GM21447 (cell line): Measurements from ENCODE around the gene DICER1.
"Not testable (repeated sequence)": the region's sequence is repeated elsewhere in the genome, so short reads cannot be mapped to it uniquely, and the experiment has no call there.

Experiments
- ATAC-seq: cut with Tn5 transposase; IDR thresholded peaks from one replicate; pipeline ENCODE4 v1.9.1; 2021; ENCODE audit not compliant: unreplicated experiment

Gene DICER1

GRCh38 chr14:95151561-95151960 lies 5.8 kb downstream of the DICER1 start:
- no peak for ATAC-seq

- no peak for ATAC-seq
These were observed 6.4 kb downstream of the DICER1 start for GRCh38 chr14:95150910-95151309.

GRCh38 chr14:95149441-95149840 lies 7.9 kb downstream of the DICER1 start:
- ATAC-seq: no peak

GRCh38 chr14:95147597-95147996 lies 9.7 kb downstream of the DICER1 start:
- ATAC-seq: no peak

- no peak for ATAC-seq
These were observed 11.1 kb downstream of the DICER1 start for GRCh38 chr14:95146079-95146771.

GRCh38 chr14:95144849-95145248 lies 12.5 kb downstream of the DICER1 start:
- no peak for ATAC-seq

- peak; percentile 48 for ATAC-seq
These were observed 13.3 kb downstream of the DICER1 start for GRCh38 chr14:95143808-95144620.

- ATAC-seq: no peak
These were observed 15.1 kb downstream of the DICER1 start for GRCh38 chr14:95142208-95142607.

GRCh38 chr14:95141684-95142083 lies 15.6 kb downstream of the DICER1 start:
- ATAC-seq: no peak

GRCh38 chr14:95140060-95140858 lies 17.1 kb downstream of the DICER1 start:
- ATAC-seq: no peak

- no peak for ATAC-seq
These were observed 18.5 kb downstream of the DICER1 start for GRCh38 chr14:95138876-95139275.

GRCh38 chr14:95138455-95138854 lies 18.9 kb downstream of the DICER1 start:
- ATAC-seq: not testable (repeated sequence)

- ATAC-seq: no peak
These were observed 19.5 kb downstream of the DICER1 start for GRCh38 chr14:95137804-95138167.

- no peak for ATAC-seq
These were observed 20.0 kb downstream of the DICER1 start for GRCh38 chr14:95137164-95137803.

- ATAC-seq: no peak
These were observed 20.7 kb downstream of the DICER1 start for GRCh38 chr14:95136631-95137030.

- no peak for ATAC-seq
These were observed 22.9 kb downstream of the DICER1 start for GRCh38 chr14:95134304-95134933.

GRCh38 chr14:95133282-95133681 lies 24.0 kb downstream of the DICER1 start:
- no peak for ATAC-seq

- ATAC-seq: no peak
These were observed 24.6 kb downstream of the DICER1 start for GRCh38 chr14:95132760-95133159.

GRCh38 chr14:95130549-95130948 lies 26.8 kb downstream of the DICER1 start:
- ATAC-seq: no peak

GRCh38 chr14:95128140-95128539 lies 29.2 kb downstream of the DICER1 start:
- ATAC-seq: no peak

GRCh38 chr14:95127531-95127911 lies 29.8 kb downstream of the DICER1 start:
- no peak for ATAC-seq
